HG03571 (cell line): ENCODE data around the gene TLR1.
"Not testable (repeated sequence)": the region's sequence is repeated elsewhere in the genome, so short reads cannot be mapped to it uniquely, and the experiment has no call there.

Experiments used
- ATAC-seq: cut with Tn5 transposase; IDR thresholded peaks from one replicate; pipeline ENCODE4 v1.9.1; 2021; ENCODE audit not compliant: unreplicated experiment

The TLR1 gene

GRCh38 chr4:38775326-38775725 lies 29.3 kb downstream of the TLR1 start:
- ATAC-seq = no peak

GRCh38 chr4:38774181-38774955 lies 30.2 kb downstream of the TLR1 start:
- no peak for ATAC-seq

- not testable (repeated sequence) for ATAC-seq
Measured at GRCh38 chr4:38770281-38770680, 34.3 kb downstream of the TLR1 start.

GRCh38 chr4:38769857-38770256 lies 34.7 kb downstream of the TLR1 start:
- ATAC-seq = no peak

- no peak for ATAC-seq
Measured at GRCh38 chr4:38769441-38769840, 35.1 kb downstream of the TLR1 start.

- ATAC-seq = no peak
Measured at GRCh38 chr4:38768968-38769394, 35.6 kb downstream of the TLR1 start.

- not testable (repeated sequence) for ATAC-seq
Measured at GRCh38 chr4:38766940-38767339, 37.7 kb downstream of the TLR1 start.

- ATAC-seq = no peak
Measured at GRCh38 chr4:38765382-38765781, 39.2 kb downstream of the TLR1 start.

GRCh38 chr4:38764277-38764676 lies 40.3 kb downstream of the TLR1 start:
- ATAC-seq = no peak

- ATAC-seq = peak; percentile 35
Measured at GRCh38 chr4:38762560-38762959, 42.0 kb downstream of the TLR1 start.

- no peak for ATAC-seq
Measured at GRCh38 chr4:38759790-38760122, 44.8 kb downstream of the TLR1 start.

GRCh38 chr4:38759113-38759789 lies 45.3 kb downstream of the TLR1 start:
- no peak for ATAC-seq

- no peak for ATAC-seq
Measured at GRCh38 chr4:38757945-38758600, 46.5 kb downstream of the TLR1 start.

GRCh38 chr4:38752941-38753806 lies 51.4 kb downstream of the TLR1 start:
- no peak for ATAC-seq

- peak; percentile 95 for ATAC-seq
Measured at GRCh38 chr4:38752372-38752940, 52.1 kb downstream of the TLR1 start.

GRCh38 chr4:38751341-38752010 lies 53.1 kb downstream of the TLR1 start:
- ATAC-seq = no peak

GRCh38 chr4:38749336-38749735 lies 55.3 kb downstream of the TLR1 start:
- no peak for ATAC-seq

- ATAC-seq = no peak
Measured at GRCh38 chr4:38747629-38748028, 57.0 kb downstream of the TLR1 start.
